Brain microvascular endothelial cell (primary cell): ENCODE data around the gene TRMT44.

Experiments
- DNase-seq: peaks from one replicate; pipeline ENCODE4 v3.0.0-alpha.2; 2020
- H3K27ac ChIP-seq: fragments of 250-450 bp; sonication (Bioruptor Pico); 2 replicates; pipeline ENCODE4 v1.5.1; 2020; ENCODE audit warnings: mild to moderate bottlenecking, moderate library complexity
- H3K27me3 ChIP-seq: fragments of 250-450 bp; sonication (Bioruptor Pico); replicated peaks from 2 replicates; pipeline ENCODE4 v1.5.1; 2020; ENCODE audit warnings: mild to moderate bottlenecking
- H3K36me3 ChIP-seq: fragments of 250-450 bp; sonication (Bioruptor Pico); replicated peaks from 2 replicates; pipeline ENCODE4 v1.5.1; 2020; ENCODE audit warnings: mild to moderate bottlenecking
- H3K4me3 ChIP-seq: 2 replicates; pipeline ENCODE4 v1.5.1; 2011; ENCODE audit warnings: low read depth, mild to moderate bottlenecking, control low read depth, low read length, moderate library complexity
- in situ Hi-C: cut with HindIII; loops from 2 replicates; pipeline ENCODE4 v1.10.0; 2017; ENCODE audit warnings: low sequenced_read_pairs, low pct_ligation_motif_present
- TF ChIP-seq, protein P1 (sequence below): IDR thresholded peaks from 2 replicates; pipeline ENCODE4 v1.5.1; 2011; ENCODE audit warnings: low read depth, mild to moderate bottlenecking, moderate library complexity, low read length, control low read depth, inconsistent platforms; ENCODE audit errors: missing control alignments

TRMT44 gene, protein sequence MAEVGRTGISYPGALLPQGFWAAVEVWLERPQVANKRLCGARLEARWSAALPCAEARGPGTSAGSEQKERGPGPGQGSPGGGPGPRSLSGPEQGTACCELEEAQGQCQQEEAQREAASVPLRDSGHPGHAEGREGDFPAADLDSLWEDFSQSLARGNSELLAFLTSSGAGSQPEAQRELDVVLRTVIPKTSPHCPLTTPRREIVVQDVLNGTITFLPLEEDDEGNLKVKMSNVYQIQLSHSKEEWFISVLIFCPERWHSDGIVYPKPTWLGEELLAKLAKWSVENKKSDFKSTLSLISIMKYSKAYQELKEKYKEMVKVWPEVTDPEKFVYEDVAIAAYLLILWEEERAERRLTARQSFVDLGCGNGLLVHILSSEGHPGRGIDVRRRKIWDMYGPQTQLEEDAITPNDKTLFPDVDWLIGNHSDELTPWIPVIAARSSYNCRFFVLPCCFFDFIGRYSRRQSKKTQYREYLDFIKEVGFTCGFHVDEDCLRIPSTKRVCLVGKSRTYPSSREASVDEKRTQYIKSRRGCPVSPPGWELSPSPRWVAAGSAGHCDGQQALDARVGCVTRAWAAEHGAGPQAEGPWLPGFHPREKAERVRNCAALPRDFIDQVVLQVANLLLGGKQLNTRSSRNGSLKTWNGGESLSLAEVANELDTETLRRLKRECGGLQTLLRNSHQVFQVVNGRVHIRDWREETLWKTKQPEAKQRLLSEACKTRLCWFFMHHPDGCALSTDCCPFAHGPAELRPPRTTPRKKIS

DNA sequence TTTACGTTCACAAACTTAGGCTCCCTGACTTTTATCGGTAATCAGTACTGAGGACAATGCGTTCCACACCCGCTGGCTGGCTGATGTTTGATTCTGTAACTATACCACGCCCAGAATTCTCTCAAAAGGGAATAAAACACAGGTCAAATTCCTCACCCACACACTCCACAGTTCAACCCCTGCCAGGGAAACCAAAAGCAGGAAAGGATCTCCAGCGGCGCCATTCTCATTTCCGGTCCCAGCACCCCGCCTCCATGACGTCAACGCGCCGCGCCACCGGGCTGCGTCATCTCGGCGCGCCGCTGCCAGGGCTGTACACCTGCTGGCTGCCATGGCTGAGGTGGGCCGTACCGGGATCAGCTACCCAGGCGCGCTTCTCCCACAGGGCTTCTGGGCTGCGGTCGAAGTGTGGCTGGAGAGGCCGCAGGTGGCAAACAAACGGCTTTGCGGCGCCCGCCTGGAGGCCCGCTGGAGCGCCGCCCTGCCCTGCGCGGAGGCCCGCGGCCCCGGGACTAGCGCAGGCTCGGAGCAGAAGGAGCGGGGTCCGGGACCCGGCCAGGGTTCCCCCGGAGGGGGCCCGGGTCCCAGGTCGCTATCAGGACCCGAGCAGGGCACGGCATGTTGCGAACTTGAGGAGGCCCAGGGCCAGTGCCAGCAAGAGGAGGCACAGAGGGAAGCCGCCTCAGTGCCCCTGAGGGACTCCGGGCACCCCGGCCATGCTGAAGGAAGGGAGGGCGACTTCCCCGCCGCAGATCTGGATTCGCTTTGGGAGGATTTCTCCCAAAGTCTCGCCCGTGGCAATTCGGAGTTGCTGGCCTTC is at the start of gene TRMT44, which contains the start of gene ACOX3:
Gene TRMT44, plus strand, starts transcription at position 286 of the 820 bp plus-strand sequence. Its CDS starts 46 bp downstream, at position 332.
Gene ACOX3, minus strand, starts transcription at position 232 of the 820 bp plus-strand sequence. CDS start 24,202 bp downstream, outside the sequence.
- TF ChIP-seq, protein P1, sequence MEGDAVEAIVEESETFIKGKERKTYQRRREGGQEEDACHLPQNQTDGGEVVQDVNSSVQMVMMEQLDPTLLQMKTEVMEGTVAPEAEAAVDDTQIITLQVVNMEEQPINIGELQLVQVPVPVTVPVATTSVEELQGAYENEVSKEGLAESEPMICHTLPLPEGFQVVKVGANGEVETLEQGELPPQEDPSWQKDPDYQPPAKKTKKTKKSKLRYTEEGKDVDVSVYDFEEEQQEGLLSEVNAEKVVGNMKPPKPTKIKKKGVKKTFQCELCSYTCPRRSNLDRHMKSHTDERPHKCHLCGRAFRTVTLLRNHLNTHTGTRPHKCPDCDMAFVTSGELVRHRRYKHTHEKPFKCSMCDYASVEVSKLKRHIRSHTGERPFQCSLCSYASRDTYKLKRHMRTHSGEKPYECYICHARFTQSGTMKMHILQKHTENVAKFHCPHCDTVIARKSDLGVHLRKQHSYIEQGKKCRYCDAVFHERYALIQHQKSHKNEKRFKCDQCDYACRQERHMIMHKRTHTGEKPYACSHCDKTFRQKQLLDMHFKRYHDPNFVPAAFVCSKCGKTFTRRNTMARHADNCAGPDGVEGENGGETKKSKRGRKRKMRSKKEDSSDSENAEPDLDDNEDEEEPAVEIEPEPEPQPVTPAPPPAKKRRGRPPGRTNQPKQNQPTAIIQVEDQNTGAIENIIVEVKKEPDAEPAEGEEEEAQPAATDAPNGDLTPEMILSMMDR: no peak
- H3K4me3 ChIP-seq: peak within 1 kb of the TSS; percentile 87
- no peaks in the 10 kb centered on the region for H3K36me3 ChIP-seq
- no peaks in the 10 kb centered on the region for H3K27me3 ChIP-seq
- in situ Hi-C loops: no loop called here
- DNase-seq: peak; percentile 91
- H3K27ac ChIP-seq: peak within 1 kb of the TSS; percentile 95

DNA sequence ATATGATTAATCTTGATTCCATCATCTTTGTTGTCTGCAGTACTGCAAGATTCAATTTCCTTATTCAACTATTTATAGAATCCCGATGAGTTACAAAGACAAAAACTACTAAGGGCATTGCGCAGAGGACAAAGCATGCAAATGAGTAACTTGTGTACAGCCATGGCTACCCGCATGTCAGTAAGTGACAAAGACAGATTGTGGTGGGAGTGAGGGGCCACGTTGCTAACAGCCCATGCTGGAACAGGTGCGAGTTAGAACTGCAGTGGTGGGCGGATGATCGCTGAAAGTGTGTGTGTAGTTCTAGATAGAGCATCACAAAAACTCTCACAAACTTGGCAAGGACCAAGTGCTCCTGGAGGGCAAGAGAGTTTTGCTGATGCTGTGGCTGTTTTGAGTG is 49.5 kb upstream of the TRMT44 start:
- Histone ChIP-seq H3K4me3 (no peak overlapping the region), H3K27me3 (no peaks in the 10 kb centered on the region), H3K27ac (no peak overlapping the region), H3K36me3 (peaks cover 6% of the 10 kb centered on the region)
- TF ChIP-seq, protein P1: no peak
- in situ Hi-C loops: no loop called here
- DNase-seq: no peak

DNA sequence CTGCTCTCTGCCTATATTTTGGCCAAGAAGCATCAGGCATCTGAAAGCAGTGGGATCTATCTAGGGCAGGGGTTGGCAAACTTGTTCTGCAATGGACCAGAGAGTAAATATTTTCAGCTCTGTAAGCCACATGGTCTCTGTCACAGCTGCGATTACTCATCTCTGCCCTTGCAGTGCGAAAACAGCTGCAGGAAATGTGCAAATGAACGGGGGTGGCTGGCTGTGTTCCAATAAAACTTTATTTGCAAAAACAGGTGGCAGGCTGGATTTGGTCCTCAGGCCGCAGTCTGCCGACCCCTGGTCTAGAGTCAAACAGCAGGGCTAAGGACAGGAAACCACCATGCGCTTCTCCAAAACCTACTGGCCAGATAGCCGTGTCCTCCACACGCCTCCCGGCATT is 48.6 kb upstream of the TRMT44 start:
- in situ Hi-C loops: no loop called here

DNA sequence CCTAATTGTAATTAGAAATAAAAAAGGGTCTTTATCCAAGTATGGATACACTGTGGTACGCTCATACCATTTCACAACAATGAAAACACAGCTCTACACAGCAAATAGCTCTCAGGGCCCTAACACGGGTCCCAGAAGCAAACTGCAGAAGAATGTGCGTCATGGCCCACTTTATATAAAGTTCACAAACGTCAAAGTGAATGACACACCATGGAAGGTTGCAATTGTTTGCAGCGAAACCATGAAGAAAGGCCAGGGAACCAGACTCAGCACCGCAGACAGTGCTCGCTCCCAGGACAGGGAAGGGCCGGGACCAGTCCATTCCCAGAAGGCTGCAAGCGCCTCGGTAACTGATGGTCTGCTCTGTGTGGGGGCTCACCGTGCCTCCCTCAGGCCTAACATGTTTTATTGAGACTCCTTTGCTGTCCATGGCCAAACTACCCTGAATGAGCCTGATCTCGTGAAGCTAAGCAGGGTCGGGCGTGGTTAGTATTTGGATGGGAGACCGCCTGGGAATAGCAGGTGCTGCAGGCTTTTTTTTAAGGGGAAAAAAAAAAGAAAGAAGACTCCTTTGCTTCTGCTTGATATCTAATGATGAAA is 47.9 kb upstream of the TRMT44 start:
- Histone ChIP-seq H3K27me3 (no peaks in the 10 kb centered on the region), H3K4me3 (no peak overlapping the region), H3K36me3 (no peaks in the 10 kb centered on the region), H3K27ac (no peak overlapping the region)
- in situ Hi-C loops: no loop called here
- TF ChIP-seq, protein P1: no peak
- DNase-seq: no peak

More for the DNA sequence above, 48.6 kb upstream of the TRMT44 start:
- peak; percentile 85 for DNase-seq
- Histone ChIP-seq H3K4me3 (no peak overlapping the region), H3K27ac (no peak overlapping the region), H3K27me3 (no peaks in the 10 kb centered on the region), H3K36me3 (peaks cover 1% of the 10 kb centered on the region)
- TF ChIP-seq, protein P1: no peak

DNA sequence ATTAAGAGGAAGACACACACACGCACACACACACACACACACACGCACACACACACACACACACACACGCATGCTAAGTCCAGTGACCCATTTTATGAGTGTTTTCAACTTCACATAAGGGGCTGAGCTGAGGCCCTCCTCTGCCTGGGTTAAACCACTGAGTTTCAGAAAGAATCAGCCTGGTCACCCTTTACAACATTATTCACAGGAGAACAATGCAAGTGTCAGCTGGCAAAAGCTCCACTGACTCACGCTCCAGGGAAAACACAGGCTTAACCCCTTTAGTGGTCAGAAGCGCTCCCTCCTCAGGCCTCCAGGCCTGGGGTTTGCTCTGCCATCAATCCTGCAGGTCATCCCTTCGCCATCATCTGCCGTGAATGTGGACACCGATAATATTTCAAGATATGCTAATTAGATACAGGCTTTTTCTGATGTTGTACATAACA is 47.0 kb upstream of the TRMT44 start:
- TF ChIP-seq, protein P1: peak; percentile 56
- peak overlapping the region; percentile 37 for H3K27ac ChIP-seq
- no peaks in the 10 kb centered on the region for H3K27me3 ChIP-seq
- H3K36me3 ChIP-seq: no peaks in the 10 kb centered on the region
- in situ Hi-C loops: no loop called here
- no peak overlapping the region for H3K4me3 ChIP-seq
- peak; percentile 95 for DNase-seq
